LNCaP clone FGC (cell line): Measurements from ENCODE around the gene SORCS2.
"Not testable (repeated sequence)": the region's sequence is repeated elsewhere in the genome, so short reads cannot be mapped to it uniquely, and the experiment has no call there.

ENCODE experiments used
- DNase-seq: peaks from one replicate; pipeline ENCODE4 v3.0.0-alpha.2; 2011; ENCODE audit warnings: low read depth
- H3K4me3 ChIP-seq: 2 replicates; pipeline ENCODE4 v1.5.1; 2011; ENCODE audit warnings: mild to moderate bottlenecking, low read depth, low read length, control low read depth
- TF ChIP-seq, protein P1 (sequence below): IDR thresholded peaks from 2 replicates; pipeline ENCODE4 v1.5.1; 2012; ENCODE audit warnings: mild to moderate bottlenecking; ENCODE audit not compliant: control insufficient read depth, insufficient read depth; ENCODE audit errors: extremely low read depth

SORCS2 gene

DNA sequence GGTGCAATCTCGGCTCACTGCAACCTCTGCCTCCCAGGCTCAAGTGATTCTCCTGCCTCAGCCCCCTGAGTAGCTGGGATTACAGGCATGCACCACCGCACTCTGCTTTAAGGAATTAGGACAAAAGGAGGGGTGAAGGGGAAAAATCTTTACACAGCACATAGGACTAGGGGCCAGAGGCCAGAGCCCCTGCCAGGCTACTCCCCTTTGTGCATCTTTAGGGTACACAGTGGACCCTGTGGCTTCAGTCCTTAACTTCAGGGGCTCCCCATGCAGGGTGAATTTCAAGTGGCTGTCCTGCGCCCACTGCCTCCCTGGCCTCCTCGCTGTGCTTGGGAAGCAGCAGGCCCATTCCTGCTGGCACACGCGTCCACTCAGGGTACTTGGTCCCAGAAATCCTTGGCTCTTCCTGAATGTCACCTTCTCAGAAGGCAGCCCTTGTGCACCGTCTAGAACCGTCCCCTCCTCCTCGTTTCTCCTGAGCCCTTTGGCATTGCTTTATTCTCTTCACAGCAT lies 381.3 kb downstream of the SORCS2 start:
- no peak overlapping the region for H3K4me3 ChIP-seq
- no peak for DNase-seq
- TF ChIP-seq, protein P1, sequence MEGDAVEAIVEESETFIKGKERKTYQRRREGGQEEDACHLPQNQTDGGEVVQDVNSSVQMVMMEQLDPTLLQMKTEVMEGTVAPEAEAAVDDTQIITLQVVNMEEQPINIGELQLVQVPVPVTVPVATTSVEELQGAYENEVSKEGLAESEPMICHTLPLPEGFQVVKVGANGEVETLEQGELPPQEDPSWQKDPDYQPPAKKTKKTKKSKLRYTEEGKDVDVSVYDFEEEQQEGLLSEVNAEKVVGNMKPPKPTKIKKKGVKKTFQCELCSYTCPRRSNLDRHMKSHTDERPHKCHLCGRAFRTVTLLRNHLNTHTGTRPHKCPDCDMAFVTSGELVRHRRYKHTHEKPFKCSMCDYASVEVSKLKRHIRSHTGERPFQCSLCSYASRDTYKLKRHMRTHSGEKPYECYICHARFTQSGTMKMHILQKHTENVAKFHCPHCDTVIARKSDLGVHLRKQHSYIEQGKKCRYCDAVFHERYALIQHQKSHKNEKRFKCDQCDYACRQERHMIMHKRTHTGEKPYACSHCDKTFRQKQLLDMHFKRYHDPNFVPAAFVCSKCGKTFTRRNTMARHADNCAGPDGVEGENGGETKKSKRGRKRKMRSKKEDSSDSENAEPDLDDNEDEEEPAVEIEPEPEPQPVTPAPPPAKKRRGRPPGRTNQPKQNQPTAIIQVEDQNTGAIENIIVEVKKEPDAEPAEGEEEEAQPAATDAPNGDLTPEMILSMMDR = no peak

DNA sequence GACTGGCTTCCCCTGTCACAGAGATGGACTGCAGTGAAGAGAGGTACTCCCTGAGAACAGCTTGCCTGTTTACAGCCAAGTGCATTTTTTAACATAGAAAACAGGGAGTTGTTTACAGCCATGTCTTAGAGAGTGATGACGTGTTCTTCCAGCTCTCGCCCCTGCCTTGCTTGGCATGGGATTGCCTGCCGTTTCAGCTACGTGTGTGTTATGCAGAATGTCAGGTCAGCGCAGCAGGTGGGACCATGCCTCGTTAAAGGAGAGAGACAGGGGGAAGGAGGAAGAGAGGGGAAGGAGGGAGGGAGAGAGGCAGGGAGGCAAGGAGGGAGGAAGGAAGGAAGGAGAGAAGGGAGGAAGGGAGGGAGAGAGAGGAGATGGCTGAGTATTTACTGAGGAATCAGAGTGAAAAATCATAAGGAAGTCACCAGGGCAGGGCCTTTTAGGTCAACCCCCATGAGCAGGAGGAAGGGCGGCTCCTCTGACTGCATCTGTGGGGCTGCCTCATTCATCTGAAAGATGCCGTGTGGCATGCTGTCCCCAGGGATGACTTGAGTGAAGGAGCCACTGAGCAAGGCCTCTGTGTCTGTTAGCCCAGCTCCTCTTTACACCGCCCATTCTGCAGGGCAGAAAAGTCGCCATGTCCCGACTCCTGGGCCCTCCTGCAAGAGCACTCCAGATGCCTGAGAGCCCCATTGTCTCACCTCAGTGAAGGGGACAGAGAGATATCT lies 382.1 kb downstream of the SORCS2 start:
- H3K4me3 ChIP-seq = no peak overlapping the region
- TF ChIP-seq, protein P1 = no peak
- no peak for DNase-seq

DNA sequence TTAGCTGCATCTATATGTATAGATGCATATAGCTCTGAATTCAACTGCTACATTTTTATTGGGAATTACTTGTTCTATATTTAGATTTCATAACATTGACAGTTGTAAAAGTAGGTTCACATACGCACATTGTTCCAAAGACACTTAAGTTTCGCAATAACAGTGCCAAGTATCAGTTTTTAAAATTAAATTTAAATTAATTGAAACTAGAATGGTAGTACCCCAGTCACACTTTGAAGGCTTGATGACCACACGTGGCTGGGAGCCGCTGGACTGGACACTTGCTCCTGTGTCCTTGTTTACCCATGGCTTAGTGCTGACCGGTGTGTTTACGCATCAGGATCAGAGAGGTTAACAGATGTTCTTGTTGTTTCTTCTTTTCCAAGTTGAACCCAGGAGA lies 383.1 kb downstream of the SORCS2 start:
- TF ChIP-seq, protein P1 = no peak
- H3K4me3 ChIP-seq = no peak overlapping the region
- no peak for DNase-seq

DNA sequence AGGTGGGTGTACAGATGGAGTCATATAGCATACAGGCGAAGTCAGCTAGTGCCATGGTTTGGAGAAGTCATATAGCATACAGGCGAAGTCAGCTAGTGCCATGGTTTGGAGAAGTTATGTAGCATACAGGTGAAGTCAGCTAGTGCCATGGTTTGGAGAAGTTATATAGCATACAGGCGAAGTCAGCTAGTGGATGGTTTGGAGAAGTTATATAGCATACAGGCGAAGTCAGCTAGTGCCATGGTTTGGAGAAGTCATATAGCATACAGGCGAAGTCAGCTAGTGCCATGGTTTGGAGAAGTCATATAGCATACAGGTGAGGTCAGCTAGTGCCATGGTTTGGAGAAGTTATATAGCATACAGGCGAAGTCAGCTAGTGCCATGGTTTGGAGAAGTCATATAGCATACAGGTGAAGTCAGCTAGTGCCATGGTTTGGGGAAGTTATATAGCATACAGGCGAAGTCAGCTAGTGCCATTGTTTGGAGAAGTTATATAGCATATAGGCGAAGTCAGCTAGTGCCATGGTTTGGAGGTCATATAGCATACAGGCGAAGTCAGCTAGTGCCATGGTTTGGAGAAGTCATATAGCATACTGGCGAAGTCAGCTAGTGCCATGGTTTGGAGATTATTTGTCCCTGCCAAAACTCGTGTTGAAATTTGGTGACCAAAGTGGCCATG lies 385.2 kb downstream of the SORCS2 start:
- DNase-seq, H3K4me3 ChIP-seq: not testable (repeated sequence)

DNA sequence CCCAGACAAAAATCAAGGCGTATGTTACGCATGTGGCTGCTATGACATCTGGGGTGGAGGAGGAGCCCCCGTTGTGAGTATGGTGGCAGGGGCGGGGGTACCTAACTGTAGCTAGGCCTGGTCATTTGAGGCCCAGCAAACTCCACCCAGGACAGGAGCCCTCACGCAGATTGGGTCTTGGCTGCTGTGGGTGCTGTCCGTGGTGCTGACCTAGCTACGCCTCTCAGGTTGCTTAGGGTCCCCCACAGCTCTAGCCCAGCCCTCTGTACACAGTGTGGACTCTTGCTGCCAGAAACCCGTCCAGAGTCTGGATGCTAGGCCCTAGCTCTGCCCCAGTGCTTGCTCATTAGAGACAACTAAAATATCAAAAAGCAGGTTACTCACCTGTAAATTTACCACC lies 389.1 kb downstream of the SORCS2 start:
- TF ChIP-seq, protein P1 = no peak
- H3K4me3 ChIP-seq = no peak overlapping the region
- DNase-seq = no peak

DNA sequence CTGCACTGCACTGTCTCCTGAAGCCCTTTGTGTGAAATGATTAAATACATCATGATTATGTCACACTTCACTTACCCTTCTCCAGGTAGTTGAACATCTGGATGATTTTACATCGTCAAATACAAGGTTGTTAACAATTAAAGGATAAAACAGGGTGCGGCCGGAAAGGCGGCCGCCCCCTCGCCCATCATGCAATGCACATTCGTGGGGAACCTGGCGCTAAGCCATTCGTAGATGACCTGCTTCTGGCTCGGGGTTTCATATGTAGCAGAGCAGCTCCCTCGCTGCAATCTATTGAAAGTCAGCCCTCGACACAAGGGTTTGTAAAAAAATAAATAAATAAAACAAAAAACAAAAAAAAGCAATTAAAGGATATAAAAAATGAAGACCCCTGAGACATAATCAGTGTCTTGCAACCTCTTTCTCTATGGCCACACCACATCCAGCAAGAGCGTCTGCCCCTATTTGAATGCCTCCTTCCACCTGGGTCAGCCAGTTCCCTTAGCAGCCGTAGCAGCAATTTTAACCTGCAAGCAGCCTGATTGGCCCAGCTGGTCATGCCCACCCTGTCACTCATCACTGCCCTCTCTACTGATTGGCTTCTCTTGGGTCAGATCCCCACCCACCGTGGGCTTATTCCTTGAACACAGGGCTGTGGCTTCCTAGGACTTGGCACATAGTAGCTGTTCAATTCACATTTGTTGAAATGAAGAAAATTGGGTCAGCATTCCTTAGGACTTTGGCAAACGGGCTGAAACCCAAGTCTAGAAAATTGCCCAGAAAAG lies 390.2 kb downstream of the SORCS2 start:
- no peak for DNase-seq
- H3K4me3 ChIP-seq = no peak overlapping the region
- TF ChIP-seq, protein P1 = no peak

DNA sequence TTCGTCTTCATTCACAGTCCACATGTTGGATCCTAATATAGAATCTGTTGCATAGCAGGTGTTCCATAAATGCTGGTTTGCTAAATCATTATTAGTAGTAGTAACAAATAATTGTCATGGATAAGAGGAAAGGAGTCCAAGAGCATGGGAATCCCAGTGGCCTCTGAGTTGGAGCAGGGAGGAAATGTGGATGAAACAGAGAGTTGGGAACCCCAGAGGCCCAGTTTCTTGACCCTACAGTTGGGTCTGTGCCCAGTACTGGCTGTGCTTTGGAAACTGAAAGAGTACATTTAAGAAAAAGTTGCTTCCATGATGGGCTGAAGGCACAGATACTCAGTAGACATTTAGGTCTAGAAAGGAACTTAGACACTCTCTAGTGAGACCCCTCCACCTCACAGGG lies 391.8 kb downstream of the SORCS2 start:
- TF ChIP-seq, protein P1 = no peak
- H3K4me3 ChIP-seq = no peak overlapping the region
- DNase-seq = no peak
